ENCODE measurements around the gene FMO1.

- no peak for TF ChIP-seq POLR2A (IDR thresholded peaks at IDR 0.05; ENCODE audit: low read depth, low read length)
- TF ChIP-seq POLR2AphosphoS5 (IDR thresholded peaks at IDR 0.05; ENCODE audit: low read depth, low read length) = no peak
- TF ChIP-seq TAF1 (IDR thresholded peaks at IDR 0.05; ENCODE audit: borderline replicate concordance, low read depth, low read length) = no peak
Measured at GRCh38 chr1:171212607-171213351, 35.5 kb upstream of the FMO1 start.
